Measurements from ENCODE around the gene HMG20A.

GRCh38 chr15:77527831-77528231, 107.1 kb downstream of the HMG20A start:
- no peak for TF ChIP-seq POLR2A (IDR thresholded peaks at IDR 0.05)
- TF ChIP-seq CTCF (IDR thresholded peaks at IDR 0.05), result no peak

Measured in adrenal gland (tissue), 5 donors.